Neuronal stem cell (in vitro differentiated cells): Measurements from ENCODE around the gene USP17L21. TPM values are rescaled to one million over a fixed set of nuclear protein-coding genes. Genes with fewer than 3 reads are reported as not detected.
"Not testable (repeated sequence)": the region's sequence is repeated elsewhere in the genome, so short reads cannot be mapped to it uniquely, and the experiment has no call there.

Experiments used
- DNase-seq: peaks from one replicate; pipeline ENCODE4 v3.0.0-alpha.2; 2013; ENCODE audit warnings: low spot score
- H2AFZ ChIP-seq: one replicate; pipeline ENCODE4 v1.6.1; 2013; ENCODE audit warnings: mild to moderate bottlenecking, low read length, inconsistent platforms
- H2AK5ac ChIP-seq: 2 replicates; pipeline ENCODE4 v1.6.1; 2013; ENCODE audit warnings: low read depth, mild to moderate bottlenecking, inconsistent platforms, low read length, moderate library complexity, mixed read lengths
- H2BK120ac ChIP-seq: 2 replicates; pipeline ENCODE4 v1.6.1; 2013; ENCODE audit warnings: low read depth, mild to moderate bottlenecking, inconsistent platforms, low read length, moderate library complexity, mixed read lengths
- H2BK12ac ChIP-seq: one replicate; pipeline ENCODE4 v1.6.1; 2013; ENCODE audit warnings: low read length, inconsistent platforms
- H2BK15ac ChIP-seq: 2 replicates; pipeline ENCODE4 v1.6.1; 2013; ENCODE audit warnings: mild to moderate bottlenecking, low read length, inconsistent platforms, mixed read lengths
- H2BK5ac ChIP-seq: one replicate; pipeline ENCODE4 v1.6.1; 2013; ENCODE audit warnings: inconsistent platforms, mild to moderate bottlenecking, low read length, moderate library complexity
- H3K14ac ChIP-seq: one replicate; pipeline ENCODE4 v1.6.1; 2013; ENCODE audit warnings: low read length, inconsistent platforms
- H3K18ac ChIP-seq: 2 replicates; pipeline ENCODE4 v1.6.1; 2013; ENCODE audit warnings: low read length, inconsistent platforms
- H3K23ac ChIP-seq: 2 replicates; pipeline ENCODE4 v1.6.1; 2013; ENCODE audit warnings: low read depth, mild to moderate bottlenecking, mixed read lengths, low read length, inconsistent platforms; ENCODE audit not compliant: poor library complexity
- H3K27ac ChIP-seq: replicated peaks from 3 replicates; pipeline ENCODE4 v1.5.1; 2013; ENCODE audit warnings: low read length, inconsistent platforms
- H3K27me3 ChIP-seq, 3 experiments: 2 replicates each; pipeline ENCODE4 v1.6.1; 2013; ENCODE audit warnings: low read length in 3 of 3, mild to moderate bottlenecking in 2 of 3, inconsistent platforms in 1 of 3, low read depth in 1 of 3, mixed read lengths in 1 of 3, moderate library complexity in 1 of 3; ENCODE audit not compliant: control insufficient read depth in 3 of 3, insufficient read depth in 3 of 3
- H3K36me3 ChIP-seq, 2 donors: replicated peaks in 1 of 2; 2 replicates each; pipeline ENCODE4 v1.6.1; 2013; ENCODE audit warnings: low read length in 2 of 2; ENCODE audit not compliant: control insufficient read depth in 2 of 2, insufficient read depth in 2 of 2
- H3K4ac ChIP-seq: 2 replicates; pipeline ENCODE4 v1.6.1; 2013; ENCODE audit warnings: inconsistent platforms, mild to moderate bottlenecking, low read length, moderate library complexity
- H3K4me1 ChIP-seq, 2 donors: 1 replicate in 1 of 2; 2 replicates in 1 of 2; pipeline ENCODE4 v1.6.1; 2013; ENCODE audit warnings: low read length in 2 of 2, low read depth in 1 of 2; ENCODE audit not compliant: control insufficient read depth in 2 of 2, insufficient read depth in 1 of 2
- H3K4me2 ChIP-seq: one replicate; pipeline ENCODE4 v1.6.1; 2013; ENCODE audit warnings: mild to moderate bottlenecking, low read length, inconsistent platforms; ENCODE audit not compliant: insufficient read depth, poor library complexity, severe bottlenecking
- H3K4me3 ChIP-seq, 2 donors: 2 replicates each; pipeline ENCODE4 v1.5.1; 2013; ENCODE audit warnings: low read length in 2 of 2, mild to moderate bottlenecking in 2 of 2, inconsistent platforms in 1 of 2, moderate library complexity in 1 of 2
- H3K79me1 ChIP-seq: one replicate; pipeline ENCODE4 v1.6.1; 2013; ENCODE audit warnings: low read depth, mild to moderate bottlenecking, inconsistent platforms, low read length, moderate library complexity
- H3K9ac ChIP-seq: one replicate; pipeline ENCODE4 v1.6.1; 2013; ENCODE audit warnings: mild to moderate bottlenecking, low read depth, low read length, inconsistent platforms; ENCODE audit not compliant: poor library complexity
- H3K9me3 ChIP-seq, 2 donors: replicated peaks in 1 of 2; 2 replicates each; pipeline versions ENCODE3 to v1.6.1; 2013; ENCODE audit warnings: low read length in 2 of 2, mild to moderate bottlenecking in 2 of 2, inconsistent platforms in 1 of 2, low read depth in 1 of 2, mixed read lengths in 1 of 2, moderate library complexity in 1 of 2; ENCODE audit not compliant: control insufficient read depth in 2 of 2, insufficient read depth in 1 of 2
- H4K8ac ChIP-seq: one replicate; pipeline ENCODE4 v1.6.1; 2013; ENCODE audit warnings: low read depth, mild to moderate bottlenecking, inconsistent platforms, low read length, moderate library complexity
- H4K91ac ChIP-seq: one replicate; pipeline ENCODE4 v1.6.1; 2013; ENCODE audit warnings: low read length, low read depth, mild to moderate bottlenecking, inconsistent platforms; ENCODE audit not compliant: poor library complexity
- WGBS, 2 donors: extraction: QIAGEN DNeasy Blood & Tissue Kit; methylation state at CpG; one replicate each; pipeline ENCODE4 v1.1.7; 2013; ENCODE audit warnings: missing lambda C conversion rate in 2 of 2, mixed read lengths in 1 of 2; ENCODE audit not compliant: insufficient read length in 2 of 2, insufficient replicate concordance in 1 of 2; ENCODE audit errors: extremely low coverage in 2 of 2; 5-methylcytosine and 5-hydroxymethylcytosine counted together
- polyA plus RNA-seq, 2 experiments: library from polyadenylated mRNA; stranded (reverse); fragments of 200-250 nt; gene quantifications; one replicate each; pipeline ENCODE4 v1.2.3, GENCODE V29; 2013

USP17L21 gene, protein sequence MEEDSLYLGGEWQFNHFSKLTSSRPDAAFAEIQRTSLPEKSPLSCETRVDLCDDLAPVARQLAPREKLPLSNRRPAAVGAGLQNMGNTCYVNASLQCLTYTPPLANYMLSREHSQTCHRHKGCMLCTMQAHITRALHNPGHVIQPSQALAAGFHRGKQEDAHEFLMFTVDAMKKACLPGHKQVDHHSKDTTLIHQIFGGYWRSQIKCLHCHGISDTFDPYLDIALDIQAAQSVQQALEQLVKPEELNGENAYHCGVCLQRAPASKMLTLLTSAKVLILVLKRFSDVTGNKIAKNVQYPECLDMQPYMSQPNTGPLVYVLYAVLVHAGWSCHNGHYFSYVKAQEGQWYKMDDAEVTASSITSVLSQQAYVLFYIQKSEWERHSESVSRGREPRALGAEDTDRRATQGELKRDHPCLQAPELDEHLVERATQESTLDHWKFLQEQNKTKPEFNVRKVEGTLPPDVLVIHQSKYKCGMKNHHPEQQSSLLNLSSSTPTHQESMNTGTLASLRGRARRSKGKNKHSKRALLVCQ
- polyA plus RNA-seq (2013, experiment 1 of 2), result not detected
- polyA plus RNA-seq (2013, experiment 2 of 2), result not detected

DNA sequence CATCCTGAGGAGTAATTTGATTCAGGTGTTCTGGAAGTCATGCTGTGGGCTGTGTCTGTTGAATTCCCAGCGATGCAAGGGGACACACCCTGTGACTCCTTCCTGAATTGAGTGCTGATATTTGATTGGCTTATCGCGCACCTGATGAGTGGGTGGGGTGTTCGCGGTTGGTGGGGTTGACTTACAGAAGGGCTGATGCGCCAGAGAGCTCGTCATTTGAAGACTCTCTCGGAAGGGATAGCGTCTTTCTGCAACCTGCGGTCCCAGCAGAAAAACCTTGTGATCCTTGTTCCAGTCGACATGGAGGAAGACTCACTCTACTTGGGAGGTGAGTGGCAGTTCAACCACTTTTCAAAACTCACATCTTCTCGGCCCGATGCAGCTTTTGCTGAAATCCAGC is at the start of gene USP17L21:
Gene USP17L21 (plus strand): TSS at position 301 of the 400 bp plus-strand sequence. CDS start 0 bp downstream, at position 301.
- H4K8ac ChIP-seq, H3K9me3 ChIP-seq, H2BK12ac ChIP-seq, H3K4me3 ChIP-seq, H3K4ac ChIP-seq, H3K23ac ChIP-seq, DNase-seq, H2BK5ac ChIP-seq, H3K27me3 ChIP-seq, H3K9ac ChIP-seq, H3K36me3 ChIP-seq, H3K4me1 ChIP-seq, H2BK120ac ChIP-seq, H2AFZ ChIP-seq, H3K14ac ChIP-seq, H3K79me1 ChIP-seq, H3K18ac ChIP-seq, H4K91ac ChIP-seq, H2AK5ac ChIP-seq, H3K27ac ChIP-seq, H2BK15ac ChIP-seq, H3K4me2 ChIP-seq: not testable (repeated sequence)
- no CpG with 5 or more reads among the region's 13 CpGs for WGBS, 2 donors

DNA sequence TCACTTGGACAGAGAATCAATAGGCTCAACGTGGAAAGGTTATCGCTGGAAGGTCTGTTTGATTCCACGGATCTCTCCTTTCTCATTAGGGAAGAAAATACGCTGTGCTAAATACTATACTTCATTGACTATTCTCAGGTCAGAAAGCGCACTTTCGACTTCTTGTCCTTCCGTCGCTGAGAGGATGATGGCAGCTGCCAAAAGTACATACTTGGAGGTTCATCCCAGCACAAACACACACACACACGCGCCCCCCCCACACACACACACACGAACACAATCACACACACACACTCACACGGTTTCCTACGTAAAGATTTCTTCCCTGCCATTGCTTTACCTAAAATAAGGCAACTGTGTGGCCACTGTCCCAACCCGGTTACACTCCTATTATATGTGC is 48.0 kb upstream of the USP17L21 start:
- H2BK120ac ChIP-seq, H3K14ac ChIP-seq, DNase-seq, H3K36me3 ChIP-seq, H2BK5ac ChIP-seq, H3K79me1 ChIP-seq, H4K91ac ChIP-seq, H3K23ac ChIP-seq, H3K4me2 ChIP-seq, H3K27ac ChIP-seq, H3K27me3 ChIP-seq, H2AFZ ChIP-seq, H4K8ac ChIP-seq, H2AK5ac ChIP-seq, H3K4me3 ChIP-seq, H3K18ac ChIP-seq, H2BK15ac ChIP-seq, H3K9me3 ChIP-seq, H3K4ac ChIP-seq, H3K9ac ChIP-seq, H2BK12ac ChIP-seq, H3K4me1 ChIP-seq: not testable (repeated sequence)
- WGBS, 2 donors, result no CpG with 5 or more reads among the region's 14 CpGs

DNA sequence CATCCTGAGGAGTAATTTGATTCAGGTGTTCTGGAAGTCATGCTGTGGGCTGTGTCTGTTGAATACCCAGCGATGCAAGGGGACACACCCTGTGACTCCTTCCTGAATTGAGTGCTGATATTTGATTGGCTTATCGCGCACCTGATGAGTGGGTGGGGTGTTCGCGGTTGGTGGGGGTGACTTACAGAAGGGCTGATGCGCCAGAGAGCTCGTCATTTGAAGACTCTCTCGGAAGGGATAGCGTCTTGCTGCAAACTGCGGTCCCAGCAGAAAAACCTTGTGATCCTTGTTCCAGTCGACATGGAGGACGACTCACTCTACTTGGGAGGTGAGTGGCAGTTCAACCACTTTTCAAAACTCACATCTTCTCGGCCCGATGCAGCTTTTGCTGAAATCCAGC is 47.6 kb upstream of the USP17L21 start, which contains the start of gene USP17L11:
Gene USP17L11 (plus strand): TSS at position 301 of the 400 bp plus-strand sequence. CDS start 0 bp downstream, at position 301.
- H3K27me3 ChIP-seq, result not testable (repeated sequence)

DNA sequence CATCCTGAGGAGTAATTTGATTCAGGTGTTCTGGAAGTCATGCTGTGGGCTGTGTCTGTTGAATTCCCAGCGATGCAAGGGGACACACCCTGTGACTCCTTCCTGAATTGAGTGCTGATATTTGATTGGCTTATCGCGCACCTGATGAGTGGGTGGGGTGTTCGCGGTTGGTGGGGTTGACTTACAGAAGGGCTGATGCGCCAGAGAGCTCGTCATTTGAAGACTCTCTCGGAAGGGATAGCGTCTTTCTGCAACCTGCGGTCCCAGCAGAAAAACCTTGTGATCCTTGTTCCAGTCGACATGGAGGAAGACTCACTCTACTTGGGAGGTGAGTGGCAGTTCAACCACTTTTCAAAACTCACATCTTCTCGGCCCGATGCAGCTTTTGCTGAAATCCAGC is 42.8 kb upstream of the USP17L21 start, which contains the start of gene USP17L12:
Gene USP17L12 (plus strand): TSS at position 301 of the 400 bp plus-strand sequence. CDS start 0 bp downstream, at position 301.
- not testable (repeated sequence) for H3K4me3 ChIP-seq, H2BK120ac ChIP-seq, H3K18ac ChIP-seq, H2AFZ ChIP-seq, H3K9me3 ChIP-seq, H3K9ac ChIP-seq, H4K8ac ChIP-seq, H2AK5ac ChIP-seq, H2BK5ac ChIP-seq, H3K4me1 ChIP-seq, H3K36me3 ChIP-seq, H3K27me3 ChIP-seq, H3K27ac ChIP-seq, H3K14ac ChIP-seq, H3K4ac ChIP-seq, H4K91ac ChIP-seq, H2BK15ac ChIP-seq, DNase-seq, H3K79me1 ChIP-seq, H2BK12ac ChIP-seq, H3K23ac ChIP-seq, H3K4me2 ChIP-seq
- no CpG with 5 or more reads among the region's 13 CpGs for WGBS, 2 donors

More for the DNA sequence above, 47.6 kb upstream of the USP17L21 start, which contains the start of gene USP17L11:
- not testable (repeated sequence) for H3K18ac ChIP-seq, H2AFZ ChIP-seq, H4K91ac ChIP-seq, H3K23ac ChIP-seq, H2BK15ac ChIP-seq, H3K4me3 ChIP-seq, H3K9me3 ChIP-seq, H4K8ac ChIP-seq, H3K79me1 ChIP-seq, H2BK5ac ChIP-seq, H2BK120ac ChIP-seq, H2AK5ac ChIP-seq, H3K4me2 ChIP-seq, H3K4ac ChIP-seq, H3K14ac ChIP-seq, H3K27ac ChIP-seq, H2BK12ac ChIP-seq, H3K9ac ChIP-seq, H3K4me1 ChIP-seq, H3K36me3 ChIP-seq, DNase-seq
- WGBS, 2 donors, result no CpG with 5 or more reads among the region's 14 CpGs
